ENCODE data around the gene PDCD4.

PDCD4 gene

DNA sequence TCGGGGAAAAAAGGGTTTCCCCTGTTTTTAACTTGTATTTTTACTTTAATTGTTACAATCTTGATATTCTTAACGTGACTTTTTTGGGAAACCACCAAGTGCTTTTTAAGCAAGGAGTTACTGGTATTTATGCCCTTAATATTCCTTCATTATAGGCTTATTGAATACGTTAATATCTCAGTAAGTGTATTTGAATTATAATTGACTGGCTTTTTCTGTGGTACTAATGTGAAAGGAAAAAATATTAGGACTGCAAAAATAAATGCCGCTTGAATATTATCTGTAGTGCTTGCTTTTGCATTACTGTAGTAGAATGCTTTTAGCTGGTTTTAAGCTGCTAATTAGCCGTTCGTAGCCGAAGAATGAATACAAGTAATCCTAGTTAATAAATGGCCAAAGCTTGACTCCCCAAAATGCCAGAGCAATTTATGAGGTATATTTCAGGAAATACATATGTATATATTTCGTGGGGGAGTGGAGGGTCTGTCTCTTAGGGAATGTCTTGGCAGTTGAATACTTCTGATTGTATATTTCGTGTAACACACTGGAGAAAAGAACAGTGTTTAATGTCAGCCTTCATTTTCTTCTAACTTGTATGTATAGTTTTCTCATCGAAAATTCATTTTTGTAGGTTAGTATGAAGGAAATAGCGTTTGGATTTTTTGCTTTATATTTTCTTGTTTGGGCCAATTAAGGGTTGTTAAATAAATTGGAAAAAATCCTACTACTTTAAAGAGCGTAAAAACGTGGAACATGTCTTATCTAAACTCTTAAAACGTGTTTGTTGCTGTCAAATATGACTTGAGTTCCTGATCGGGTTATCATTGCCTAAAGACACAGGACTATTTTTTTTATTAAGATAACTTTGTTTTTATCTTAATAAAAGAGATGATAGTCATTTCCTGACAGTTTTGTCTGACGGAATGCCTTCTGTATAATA is 1.5 kb downstream of the PDCD4 start:
- TF ChIP-seq, protein P1, sequence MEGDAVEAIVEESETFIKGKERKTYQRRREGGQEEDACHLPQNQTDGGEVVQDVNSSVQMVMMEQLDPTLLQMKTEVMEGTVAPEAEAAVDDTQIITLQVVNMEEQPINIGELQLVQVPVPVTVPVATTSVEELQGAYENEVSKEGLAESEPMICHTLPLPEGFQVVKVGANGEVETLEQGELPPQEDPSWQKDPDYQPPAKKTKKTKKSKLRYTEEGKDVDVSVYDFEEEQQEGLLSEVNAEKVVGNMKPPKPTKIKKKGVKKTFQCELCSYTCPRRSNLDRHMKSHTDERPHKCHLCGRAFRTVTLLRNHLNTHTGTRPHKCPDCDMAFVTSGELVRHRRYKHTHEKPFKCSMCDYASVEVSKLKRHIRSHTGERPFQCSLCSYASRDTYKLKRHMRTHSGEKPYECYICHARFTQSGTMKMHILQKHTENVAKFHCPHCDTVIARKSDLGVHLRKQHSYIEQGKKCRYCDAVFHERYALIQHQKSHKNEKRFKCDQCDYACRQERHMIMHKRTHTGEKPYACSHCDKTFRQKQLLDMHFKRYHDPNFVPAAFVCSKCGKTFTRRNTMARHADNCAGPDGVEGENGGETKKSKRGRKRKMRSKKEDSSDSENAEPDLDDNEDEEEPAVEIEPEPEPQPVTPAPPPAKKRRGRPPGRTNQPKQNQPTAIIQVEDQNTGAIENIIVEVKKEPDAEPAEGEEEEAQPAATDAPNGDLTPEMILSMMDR (IDR thresholded peaks at IDR 0.05) = no peak
- no peak for TF ChIP-seq ZFX (IDR thresholded peaks at IDR 0.05; ENCODE audit: borderline replicate concordance)
- no peak overlapping the region for H3K27ac ChIP-seq

DNA sequence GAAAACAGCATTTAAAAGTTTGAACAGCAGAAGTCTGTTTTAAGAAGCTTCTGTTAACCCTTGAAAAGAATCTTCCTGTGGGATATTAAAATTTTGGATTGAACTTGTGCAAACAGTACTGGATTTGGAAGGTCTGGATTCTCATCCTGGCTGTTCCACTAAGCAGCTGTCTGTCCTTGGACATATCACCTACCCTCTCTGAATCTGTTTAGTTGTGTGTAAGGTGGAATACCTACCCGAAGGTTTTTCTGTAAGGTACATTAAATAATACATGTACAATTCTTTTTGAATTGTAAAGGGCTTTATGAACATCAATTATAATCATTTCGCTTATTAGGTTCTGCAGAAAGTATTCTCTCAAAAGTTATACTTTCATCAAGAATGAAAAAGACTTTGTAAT is 2.2 kb downstream of the PDCD4 start:
- TF ChIP-seq, protein P1 (IDR thresholded peaks at IDR 0.05) = no peak
- no peak overlapping the region for H3K27ac ChIP-seq

DNA sequence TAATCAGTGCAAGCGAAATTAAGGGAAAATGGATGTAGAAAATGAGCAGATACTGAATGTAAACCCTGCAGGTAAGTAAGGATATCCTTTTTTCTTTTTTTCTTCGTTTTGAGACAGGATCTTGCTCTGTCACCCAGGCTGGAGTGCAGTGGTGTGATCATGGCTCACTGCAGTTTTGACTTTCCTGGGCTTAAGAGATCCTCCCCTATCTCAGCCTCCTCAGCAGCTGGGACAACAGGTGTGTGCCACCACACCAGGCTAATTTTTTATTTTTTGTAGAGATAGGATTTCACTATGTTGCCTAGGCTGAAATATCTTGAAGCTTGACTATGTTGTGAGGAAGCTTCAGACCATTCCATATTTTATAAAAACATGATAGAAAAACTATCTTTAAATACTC is 4.3 kb downstream of the PDCD4 start:
- no peak overlapping the region for H3K27ac ChIP-seq
- no peak for TF ChIP-seq ZFX (IDR thresholded peaks at IDR 0.05; ENCODE audit: borderline replicate concordance)
- TF ChIP-seq, protein P1 (IDR thresholded peaks at IDR 0.05) = no peak

DNA sequence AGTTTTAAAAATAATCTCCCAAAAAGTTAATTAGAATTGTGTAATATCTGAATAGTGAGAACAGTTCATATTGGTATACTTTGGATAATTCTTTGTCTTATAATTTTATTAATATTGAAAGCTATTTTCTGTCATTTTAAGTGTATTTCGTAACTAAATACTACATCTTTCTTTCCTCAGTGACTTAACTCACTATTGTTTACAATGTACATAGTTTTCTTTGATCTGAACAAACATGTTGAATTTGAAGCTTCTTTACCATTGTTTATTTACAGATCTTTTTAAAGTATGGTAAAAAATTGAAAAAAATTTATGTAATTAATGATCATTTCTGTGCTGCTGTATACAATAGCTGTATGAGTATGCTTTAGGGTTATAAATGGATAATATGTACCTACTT is 5.1 kb downstream of the PDCD4 start:
- no peak for TF ChIP-seq ZFX (IDR thresholded peaks at IDR 0.05; ENCODE audit: borderline replicate concordance)
- no peak overlapping the region for H3K27ac ChIP-seq

DNA sequence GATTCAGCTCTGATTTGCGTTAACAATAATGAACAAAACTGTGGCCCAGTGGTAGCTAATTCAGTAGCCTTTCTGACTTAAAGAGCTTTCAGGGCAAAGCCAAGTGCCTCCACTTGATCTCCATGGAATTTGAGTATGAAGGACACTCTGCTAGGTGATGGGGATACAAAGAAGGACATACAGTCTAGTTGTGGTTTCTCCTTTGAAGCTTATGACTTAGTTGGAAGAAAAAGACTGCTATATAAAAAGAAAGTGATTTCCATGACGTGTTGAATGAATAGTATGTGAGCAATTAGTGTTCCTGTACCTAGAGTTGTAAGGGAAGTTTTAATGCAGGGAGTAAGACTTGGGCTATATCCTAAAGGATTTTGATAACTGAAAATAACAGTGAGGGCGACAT is 8.3 kb downstream of the PDCD4 start:
- TF ChIP-seq, protein P1 (IDR thresholded peaks at IDR 0.05) = no peak
- no peak for TF ChIP-seq ZFX (IDR thresholded peaks at IDR 0.05; ENCODE audit: borderline replicate concordance)
- H3K27ac ChIP-seq = no peak overlapping the region

DNA sequence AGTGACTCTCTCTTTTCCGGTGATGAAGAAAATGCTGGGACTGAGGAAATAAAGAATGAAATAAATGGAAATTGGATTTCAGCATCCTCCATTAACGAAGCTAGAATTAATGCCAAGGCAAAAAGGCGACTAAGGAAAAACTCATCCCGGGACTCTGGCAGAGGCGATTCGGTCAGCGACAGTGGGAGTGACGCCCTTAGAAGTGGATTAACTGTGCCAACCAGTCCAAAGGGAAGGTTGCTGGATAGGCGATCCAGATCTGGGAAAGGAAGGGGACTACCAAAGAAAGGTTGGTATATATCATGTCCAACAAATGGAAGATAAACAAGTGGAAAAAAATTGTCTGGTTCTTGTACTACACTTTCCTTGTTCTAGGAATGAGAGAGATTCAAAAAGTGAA is 9.5 kb downstream of the PDCD4 start:
- no peak for TF ChIP-seq ZFX (IDR thresholded peaks at IDR 0.05; ENCODE audit: borderline replicate concordance)
- TF ChIP-seq, protein P1 (IDR thresholded peaks at IDR 0.05) = no peak
- H3K27ac ChIP-seq = no peak overlapping the region

DNA sequence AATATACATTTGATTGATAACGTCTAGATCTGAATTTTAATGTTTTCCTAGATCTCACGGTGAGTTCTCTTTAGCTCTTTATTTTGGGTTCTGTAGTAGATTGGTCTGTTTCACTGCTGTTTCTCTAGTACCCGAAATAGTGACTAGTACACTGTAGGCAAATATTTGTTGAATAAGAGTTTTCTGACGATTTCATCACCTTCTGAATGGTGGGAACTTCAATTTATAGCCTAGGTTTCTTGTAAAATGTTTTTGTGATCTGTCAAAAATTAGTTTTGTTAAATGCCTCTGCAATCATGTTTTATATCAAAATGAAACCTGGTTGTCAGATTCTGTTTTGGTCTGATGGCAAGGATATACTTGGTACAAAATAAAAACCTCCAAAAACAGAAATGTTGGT is 10.2 kb downstream of the PDCD4 start:
- TF ChIP-seq, protein P1 (IDR thresholded peaks at IDR 0.05) = no peak
- no peak for TF ChIP-seq ZFX (IDR thresholded peaks at IDR 0.05; ENCODE audit: borderline replicate concordance)

More for the DNA sequence above, 10.2 kb downstream of the PDCD4 start:
- no peak overlapping the region for H3K27ac ChIP-seq

Measured in 22Rv1 (cell line).